GM20431 (cell line): ENCODE measurements around the gene DLEU7.

Experiments
- in situ Hi-C: fragments of 300-500 bp; cut with MseI, MboI; formaldehyde crosslinking; loops from one replicate; pipeline ENCODE4 v1.15.0; 2020; ENCODE audit warnings: low sequenced_read_pairs; ENCODE audit not compliant: unreplicated experiment

DLEU7 gene

GRCh38 chr13:50843257-50844083 lies at the start of gene DLEU7:
Gene DLEU7 (minus strand): TSS chr13:50843692. CDS start chr13:50843646, 46 bp downstream.
- in situ Hi-C loops = no loop called here

DNA sequence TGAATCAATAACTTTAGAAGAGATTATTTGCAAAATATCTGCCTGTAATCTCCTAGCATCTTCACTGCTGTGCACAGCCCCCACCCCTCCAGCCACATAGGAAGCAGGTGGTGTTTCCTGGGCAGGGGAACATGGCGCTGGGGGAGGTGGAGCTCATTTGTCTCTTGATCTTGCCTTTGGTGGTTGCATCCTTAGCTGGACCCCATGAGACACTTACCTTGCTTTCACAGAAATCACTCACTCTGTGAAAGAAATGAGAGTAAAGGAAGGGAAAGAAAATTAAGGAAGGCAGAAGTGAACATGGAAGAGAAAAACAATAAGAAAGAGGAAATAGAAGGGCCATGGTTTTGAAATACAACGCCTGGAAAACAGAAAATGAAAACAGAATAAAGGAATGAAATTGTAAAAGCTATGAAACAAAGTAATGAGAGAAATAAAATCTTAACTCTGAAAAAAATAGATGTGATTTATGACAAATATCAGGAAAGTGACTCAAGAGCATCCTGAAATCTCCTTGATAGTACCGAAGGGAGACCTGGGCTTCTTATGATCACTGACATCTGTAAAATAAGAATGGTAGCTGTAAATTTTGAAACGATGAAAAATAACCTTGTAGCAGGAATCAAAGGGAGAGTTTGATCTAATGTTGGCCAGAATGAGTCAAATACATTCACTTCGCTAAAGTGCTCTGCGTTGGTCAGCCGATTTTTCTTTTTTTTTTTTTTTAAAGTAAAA lies 48.9 kb upstream of the DLEU7 start:
- in situ Hi-C loops = no loop called here

GRCh38 chr13:50891206-50891605 lies 47.7 kb upstream of the DLEU7 start:
- in situ Hi-C loops = no loop called here

DNA sequence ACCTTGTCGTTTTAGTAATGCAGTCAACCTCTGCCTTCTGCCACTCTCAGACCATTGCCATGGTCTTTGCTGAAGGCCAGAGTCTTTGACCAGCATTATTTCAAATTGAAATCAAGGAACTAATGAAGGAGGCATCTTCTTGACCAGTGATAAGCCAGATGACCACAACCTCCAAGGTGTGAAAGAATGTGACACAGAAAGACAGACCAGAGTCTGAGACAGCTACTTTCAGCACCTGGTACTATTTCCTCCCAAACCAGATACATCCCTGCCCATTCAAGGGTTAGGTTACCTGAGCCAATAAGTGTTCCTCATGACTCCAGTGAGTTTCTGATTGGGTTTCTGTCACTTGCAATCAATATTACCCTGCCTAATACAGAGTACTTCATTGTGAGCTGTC lies 45.8 kb upstream of the DLEU7 start:
- in situ Hi-C loops = no loop called here

DNA sequence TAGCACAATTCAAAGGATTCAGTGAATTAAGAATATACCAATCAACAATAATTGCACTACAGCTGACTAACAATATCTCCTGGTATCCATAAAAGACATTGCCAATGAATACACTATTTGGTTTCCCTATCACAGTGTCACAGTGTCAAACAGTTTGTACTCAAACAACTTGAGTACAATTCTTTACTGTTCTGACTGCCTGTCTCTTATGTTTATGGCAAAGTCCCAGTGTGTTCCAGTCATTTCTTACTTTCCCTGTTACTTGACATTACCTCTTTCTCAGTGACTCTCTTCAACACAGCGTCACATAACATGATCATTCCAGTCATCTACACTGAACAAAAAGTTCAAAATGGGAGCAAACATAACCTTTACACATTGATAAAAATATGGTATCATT lies 44.9 kb upstream of the DLEU7 start:
- in situ Hi-C loops = no loop called here

DNA sequence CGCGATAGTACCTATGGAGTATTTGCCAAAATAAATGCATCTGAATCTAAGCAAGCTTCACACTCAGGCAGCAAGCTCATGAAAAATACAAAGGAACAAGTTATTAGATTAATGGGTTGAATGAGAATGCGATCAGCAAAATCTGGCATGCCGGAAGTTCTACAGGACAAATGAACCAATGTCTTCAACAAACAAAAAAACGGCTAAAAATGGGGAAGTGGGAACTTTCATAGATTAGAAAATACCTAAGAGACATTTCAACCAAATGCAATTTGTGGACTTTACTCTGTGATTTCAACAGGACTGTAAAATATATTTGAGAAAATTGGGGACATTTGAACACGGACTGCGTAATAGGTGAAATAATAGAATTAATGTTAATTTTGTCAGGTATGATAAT lies 43.7 kb upstream of the DLEU7 start:
- in situ Hi-C loops = no loop called here

DNA sequence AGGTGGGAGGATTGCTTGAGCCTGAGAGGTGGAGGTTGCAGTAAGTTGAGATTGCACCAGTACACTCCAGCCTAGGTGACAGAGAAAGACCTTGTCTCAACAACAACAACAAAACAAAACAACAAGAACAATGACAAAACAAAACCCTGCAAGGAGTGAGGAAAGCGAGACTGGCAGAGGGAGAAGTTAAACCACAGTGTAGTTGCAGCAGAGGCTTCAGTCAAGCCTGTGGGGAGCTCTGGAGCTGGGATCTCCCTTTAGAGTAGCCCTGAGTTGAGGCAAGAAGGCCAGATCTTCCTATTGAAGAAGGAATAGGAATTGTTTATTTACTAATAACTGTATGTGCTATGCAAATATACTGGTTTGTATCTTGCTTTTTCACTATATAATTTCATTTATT lies 40.8 kb upstream of the DLEU7 start:
- in situ Hi-C loops = no loop called here

DNA sequence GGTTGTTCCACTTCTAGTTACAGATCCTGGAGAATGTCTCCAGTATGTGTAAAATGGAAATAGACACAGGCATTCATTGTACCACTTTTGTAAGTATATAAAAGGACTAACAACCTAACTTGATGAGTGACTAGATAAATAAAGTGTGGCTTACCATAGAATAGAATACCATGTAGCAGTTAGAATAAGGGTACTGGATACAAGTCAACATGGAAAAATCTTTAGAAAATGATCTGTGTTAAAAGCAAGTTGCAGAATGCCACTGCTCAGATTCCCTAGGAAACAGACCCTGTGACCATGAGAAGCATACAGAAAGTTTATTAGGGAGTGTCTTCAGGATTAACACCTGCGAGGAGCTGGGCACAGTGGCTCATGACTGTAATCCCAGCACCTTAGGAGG lies 40.2 kb upstream of the DLEU7 start:
- in situ Hi-C loops = no loop called here

DNA sequence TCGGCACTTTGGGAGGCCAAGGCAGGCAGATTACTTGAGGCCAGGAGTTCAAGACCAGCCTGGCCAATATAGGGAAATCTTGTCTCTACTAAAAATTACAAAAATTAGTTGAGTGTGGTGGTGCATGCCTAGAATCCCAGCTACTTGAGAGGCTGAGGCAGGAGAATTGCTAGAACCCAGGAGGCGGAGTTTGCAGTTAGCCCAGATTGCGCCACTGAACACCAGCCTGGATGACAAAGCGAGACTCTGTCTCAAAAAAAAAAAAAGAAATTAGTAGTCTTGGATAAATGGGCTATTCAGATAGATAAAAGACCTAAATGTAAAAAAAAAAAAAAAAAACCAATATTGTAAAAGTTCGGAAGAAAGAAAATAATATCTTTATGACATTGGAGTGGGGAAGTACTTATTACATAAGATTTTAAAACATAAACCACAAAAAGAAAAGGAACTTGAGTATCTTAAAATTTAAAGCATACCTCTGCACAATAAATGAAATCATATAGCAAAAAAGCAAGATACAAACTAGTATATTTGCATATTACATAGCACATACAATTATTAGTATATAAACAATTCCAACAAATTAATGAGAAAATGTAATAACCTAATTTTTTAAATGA lies 39.4 kb upstream of the DLEU7 start:
- in situ Hi-C loops = no loop called here

DNA sequence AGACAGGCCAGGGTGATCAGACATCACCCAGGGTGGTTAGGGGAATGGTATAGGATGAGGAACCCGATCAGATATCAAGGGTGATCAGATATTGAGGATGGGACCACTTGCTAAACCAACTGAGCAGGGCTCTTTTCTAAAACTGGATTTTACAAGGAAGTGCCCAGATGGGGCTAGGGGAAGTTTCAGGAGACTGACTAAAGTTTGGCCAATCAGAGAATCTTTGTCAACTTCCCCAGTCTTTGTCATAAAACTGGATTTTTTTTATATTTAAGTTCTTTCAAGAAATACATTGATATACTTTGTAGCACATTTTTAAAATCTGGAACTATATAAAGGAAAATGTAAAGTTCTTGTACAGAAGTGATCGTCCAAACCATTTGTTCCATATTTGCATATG lies 30.5 kb upstream of the DLEU7 start:
- in situ Hi-C loops = no loop called here

- in situ Hi-C loops = no loop called here
Observed at GRCh38 chr13:50873467-50873866, 30.0 kb upstream of the DLEU7 start.

DNA sequence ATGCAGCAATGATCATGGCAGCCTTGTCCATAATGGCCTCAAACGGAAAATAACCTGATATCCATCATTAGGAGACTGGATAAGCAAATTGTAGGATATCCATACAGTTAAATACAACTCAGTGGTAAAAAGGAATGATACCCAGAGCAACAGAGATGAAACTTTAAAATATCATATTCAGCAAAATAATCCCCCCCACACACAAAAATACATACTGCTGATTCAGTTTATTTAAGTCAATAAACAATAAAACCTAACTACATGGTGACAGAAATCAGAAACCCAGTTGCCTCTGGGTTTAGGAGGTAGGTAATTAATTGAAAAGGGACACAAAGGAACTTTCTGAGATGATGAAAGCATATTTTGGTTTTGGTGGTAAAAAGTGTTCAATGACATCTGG lies 27.9 kb upstream of the DLEU7 start:
- in situ Hi-C loops = no loop called here

DNA sequence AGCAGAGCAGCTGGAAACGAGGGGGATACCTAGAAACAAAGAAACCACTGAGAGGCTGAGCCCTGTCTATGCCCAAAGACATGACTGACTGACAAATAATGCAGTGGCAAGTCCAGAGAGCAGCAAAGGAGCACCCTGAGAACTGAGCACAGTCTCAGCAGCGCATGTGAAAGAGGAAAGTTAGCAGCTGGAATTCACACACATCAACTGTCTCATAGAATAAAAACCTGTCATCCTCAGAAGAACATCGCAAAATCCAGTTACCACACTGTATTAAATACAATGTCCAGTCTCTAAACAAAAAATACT lies 24.1 kb upstream of the DLEU7 start:
- in situ Hi-C loops = no loop called here

- in situ Hi-C loops = no loop called here
Observed at GRCh38 chr13:50866817-50867636, 23.5 kb upstream of the DLEU7 start.

DNA sequence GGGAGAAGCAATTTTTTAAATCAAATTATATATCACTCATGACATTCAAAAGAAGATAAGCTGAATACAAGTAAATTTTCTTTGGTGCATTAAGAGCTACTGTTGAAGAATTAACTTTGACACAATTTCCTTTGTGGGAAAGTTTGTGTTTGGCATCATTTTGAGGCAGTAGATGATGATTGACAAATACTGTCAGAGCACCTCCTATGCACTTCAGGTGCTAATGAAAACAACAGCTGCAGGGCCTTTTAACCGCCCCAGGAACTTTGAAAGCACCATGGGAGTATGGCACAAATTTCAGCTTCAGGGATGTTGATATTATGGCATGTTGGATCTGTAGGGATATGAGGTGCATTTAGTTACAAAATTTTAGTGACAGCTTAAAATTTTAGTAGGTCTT lies 21.0 kb upstream of the DLEU7 start:
- in situ Hi-C loops = no loop called here

DNA sequence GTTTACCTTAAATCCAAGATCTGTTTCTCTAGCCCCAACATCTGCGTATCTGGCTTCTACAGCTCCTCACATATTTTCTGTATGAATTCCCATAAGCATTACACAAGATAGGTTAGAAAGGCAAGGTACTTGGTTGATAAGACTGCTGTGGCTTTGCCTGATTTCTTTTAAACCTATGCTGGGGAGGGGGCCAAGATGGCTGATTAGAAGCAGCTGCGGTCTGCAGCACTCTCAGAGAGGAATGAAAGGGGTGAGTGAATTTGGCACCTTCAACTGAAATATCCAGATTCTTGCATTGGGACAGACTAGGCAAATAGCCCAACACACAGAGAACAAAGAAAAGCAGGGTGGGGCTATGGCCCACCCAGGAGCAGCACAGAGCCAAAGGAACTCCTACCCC lies 12.2 kb upstream of the DLEU7 start:
- in situ Hi-C loops = no loop called here

- in situ Hi-C loops = no loop called here
Observed at GRCh38 chr13:50850445-50850844, 7.0 kb upstream of the DLEU7 start.

DNA sequence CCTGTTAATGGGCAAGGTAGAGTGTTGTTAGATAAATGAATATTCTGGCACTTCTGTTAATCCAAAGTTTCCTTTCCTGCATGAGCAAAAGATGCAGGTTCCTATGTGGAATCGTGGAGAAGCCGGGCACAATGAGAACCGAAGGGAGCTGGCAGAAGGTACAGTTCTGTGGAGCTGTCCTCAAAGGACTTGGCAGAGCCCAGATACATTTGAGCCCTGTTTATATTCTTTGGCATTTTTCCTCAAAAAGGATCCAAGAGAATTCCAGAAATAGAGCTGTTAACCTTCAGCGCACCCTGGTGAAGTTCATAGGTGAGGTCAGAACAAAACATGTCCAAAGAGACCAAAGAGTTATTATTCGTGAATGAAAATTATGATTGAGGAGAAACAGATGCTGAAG lies 4.0 kb upstream of the DLEU7 start:
- in situ Hi-C loops = no loop called here

- in situ Hi-C loops = no loop called here
Observed at GRCh38 chr13:50846861-50847475, 3.5 kb upstream of the DLEU7 start.

DNA sequence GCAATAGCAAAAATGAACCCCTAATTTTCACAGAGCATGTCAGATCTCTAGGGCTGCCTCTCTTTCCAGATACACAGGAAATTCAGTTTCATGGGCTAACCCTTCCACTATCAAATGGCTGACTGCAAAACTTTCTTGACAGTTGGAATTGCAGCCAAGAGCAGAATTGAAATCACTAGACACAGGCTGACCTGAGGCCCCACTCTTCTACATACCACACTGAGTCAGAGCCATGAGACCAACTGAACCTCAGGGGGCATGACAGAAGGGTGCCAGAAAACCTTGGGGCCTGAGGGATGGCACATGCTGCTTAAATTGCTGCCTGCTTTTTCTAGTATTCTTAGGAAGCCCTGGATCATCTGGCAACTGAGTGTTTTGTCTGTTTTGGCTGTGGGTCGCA lies 1.7 kb upstream of the DLEU7 start:
- in situ Hi-C loops = no loop called here
